GM12878 (cell line): ENCODE data around the gene SMARCD1. TPM values are rescaled to one million over a fixed set of nuclear protein-coding genes. Genes with fewer than 3 reads are reported as not detected.

Experiments used
- ATAC-seq: fragments of 200-7000 bp; cut with Tn5 transposase; 3 replicates; pipeline ENCODE4 v1.9.1; 2020; ENCODE audit warnings: mild to moderate bottlenecking, moderate library complexity
- BruUV-seq: library from RNA; stranded (reverse); fragments of 400-500 nt; replicated peaks from 2 replicates; lab custom pipeline; 2021; lab: Mats Ljungman, UMichigan
- CTCF ChIA-PET: fragments of 300-600 bp; sonication (Branson Sonifier 250); formaldehyde crosslinking; extraction: SDS; loops from one replicate; lab custom pipeline; 2021; ENCODE audit warnings: inconsistent platforms; lab: Yijun Ruan, JAX
- POLR2A ChIA-PET: fragments of 350-600 bp; formaldehyde crosslinking; extraction: SDS; loops from one replicate; lab custom pipeline; 2021; ENCODE audit warnings: inconsistent platforms; lab: Charles Lee
- RAD21 ChIA-PET: fragments of 300-600 bp; sonication (Branson Sonifier 250); formaldehyde crosslinking; loops from one replicate; lab custom pipeline; 2023; ENCODE audit warnings: antibody characterized with exemption; ENCODE audit not compliant: unreplicated experiment; lab: Charles Lee
- SMC1A ChIA-PET: fragments of 300-600 bp; sonication (Branson Sonifier 250); formaldehyde crosslinking; loops from one replicate; lab custom pipeline; 2023; ENCODE audit not compliant: unreplicated experiment, uncharacterized antibody; lab: Charles Lee
- DNase-seq: peaks from one replicate; pipeline ENCODE4 v3.0.0-alpha.2; 2011; ENCODE audit warnings: low read depth, low spot score
- FAIRE-seq: peaks from 3 replicates; lab custom pipeline; 2011; peaks lifted over from hg19 to GRCh38; lab: Jason Lieb, UNC
- H2AFZ ChIP-seq: 2 replicates; pipeline ENCODE4 v1.6.0; 2011; ENCODE audit warnings: low read depth, low read length, control low read depth; ENCODE audit not compliant: control insufficient read depth
- H3K27ac ChIP-seq: 2 replicates; pipeline ENCODE4 v1.5.1; 2011; ENCODE audit warnings: control low read depth; ENCODE audit not compliant: control insufficient read depth, insufficient read depth
- H3K27me3 ChIP-seq, 2 experiments: replicated peaks in 1 of 2; 2 replicates each; pipeline versions ENCODE4 v1.6.0 to v1.6.1; 2011; ENCODE audit warnings: low read length in 1 of 2; ENCODE audit not compliant: control insufficient read depth in 2 of 2, insufficient read depth in 2 of 2
- H3K36me3 ChIP-seq, 2 experiments: 2 replicates each; pipeline ENCODE4 v1.5.1; 2011; ENCODE audit warnings: low read length in 1 of 2; ENCODE audit not compliant: control insufficient read depth in 2 of 2, insufficient read depth in 2 of 2
- H3K4me1 ChIP-seq: 2 replicates; pipeline ENCODE4 v1.6.1; 2011; ENCODE audit warnings: mild to moderate bottlenecking, low read length, moderate library complexity, mixed read lengths; ENCODE audit not compliant: control insufficient read depth, insufficient read depth
- H3K4me2 ChIP-seq: 2 replicates; pipeline ENCODE4 v1.6.0; 2011; ENCODE audit warnings: control low read depth; ENCODE audit not compliant: control insufficient read depth, insufficient read depth
- H3K4me3 ChIP-seq: fragments of 200-600 bp; sonication (generic); 2 replicates; pipeline ENCODE4 v1.5.1; 2016
- H3K79me2 ChIP-seq: 2 replicates; pipeline ENCODE4 v1.6.0; 2011; ENCODE audit warnings: low read length; ENCODE audit not compliant: control insufficient read depth, insufficient read depth
- H3K9ac ChIP-seq: 2 replicates; pipeline ENCODE4 v1.8.0; 2011; ENCODE audit warnings: low read length, control low read depth, mixed read lengths; ENCODE audit not compliant: control insufficient read depth, insufficient read depth
- H3K9me3 ChIP-seq: replicated peaks from 3 replicates; pipeline ENCODE4 v1.5.1; 2011; ENCODE audit warnings: mild to moderate bottlenecking, low read length; ENCODE audit not compliant: control insufficient read depth, insufficient read depth
- H4K20me1 ChIP-seq: 2 replicates; pipeline ENCODE4 v1.6.0; 2011; ENCODE audit not compliant: control insufficient read depth, insufficient read depth
- HDAC6 ChIP-seq: fragments of 200-600 bp; sonication (generic); IDR thresholded peaks from one replicate; pipeline ENCODE4 v1.8.0; 2017; ENCODE audit warnings: antibody characterized with exemption; ENCODE audit not compliant: unreplicated experiment
- IKZF1 ChIP-seq: fragments of 450-650 bp; conservative IDR thresholded peaks from 2 replicates; pipeline ENCODE4 v1.6.1; 2017; ENCODE audit warnings: antibody characterized with exemption, mild to moderate bottlenecking
- PAX5 ChIP-seq: IDR thresholded peaks from 2 replicates; pipeline ENCODE4 v1.6.1; 2011; ENCODE audit warnings: low read depth, low read length, borderline replicate concordance
- SIN3A ChIP-seq: IDR thresholded peaks from 2 replicates; pipeline ENCODE4 v1.6.1; 2012; ENCODE audit warnings: low read depth, low read length, improper control_type of control experiment
- SREBF1 ChIP-seq: IDR thresholded peaks from 2 replicates; pipeline ENCODE4 v1.6.1; 2012; ENCODE audit warnings: mild to moderate bottlenecking, low read length
- SUPT20H ChIP-seq: IDR thresholded peaks from 2 replicates; pipeline ENCODE4 v1.6.1; 2011; ENCODE audit warnings: low read depth, mild to moderate bottlenecking, low read length, moderate library complexity, borderline replicate concordance; ENCODE audit not compliant: control insufficient read depth
- WGBS: methylation state at CpG from one replicate; pipeline ENCODE4 v1.1.6; 2016; ENCODE audit warnings: low lambda C conversion rate; ENCODE audit not compliant: insufficient replicate concordance, insufficient coverage; ENCODE audit errors: missing lambda C conversion rate; 5-methylcytosine and 5-hydroxymethylcytosine counted together
- in situ Hi-C: fragments of 300-500 bp; cut with MboI; formaldehyde crosslinking; loops from 9 replicates; pipeline ENCODE4 v1.14.3; 2018; ENCODE audit warnings: mixed read lengths
- intact Hi-C: fragments of 100-400 bp; cut with micrococcal nuclease; formaldehyde crosslinking; loops from one replicate; pipeline ENCODE4 v1.14.2; 2022; ENCODE audit not compliant: unreplicated experiment
- polyA plus RNA-seq, 11 experiments: library from polyadenylated mRNA; depleted of rRNA in 4 of 11; unstranded in 6 of 11; stranded (reverse) in 5 of 11; fragments of >200 nt; fragmentation: Nextera tagmentation in 4 of 11; fragmentation: Illumina TruSeq in 1 of 11; extraction: Ambion mirVana in 4 of 11; extraction: Trizol in 1 of 11; gene quantifications; 1 replicate in 1 of 11; 2 replicates in 10 of 11; pipeline versions ENCODE4 v1.2.1 to v1.2.3, GENCODE V29; 2011 to 2016; ENCODE audit warnings: inconsistent platforms in 2 of 11, missing spikeins in 2 of 11, low read depth in 1 of 11
- total RNA-seq, 4 experiments: library from RNA; depleted of rRNA in 3 of 4; stranded (reverse); fragments of >200 nt in 3 of 4; fragmentation: Illumina TruSeq in 1 of 4; extraction: Trizol in 1 of 4; gene quantifications; 2 replicates each; pipeline versions ENCODE4 v1.2.1 to v1.2.3, GENCODE V29; 2013 to 2021

Gene SMARCD1
- total and polyA plus RNA-seq, 10 of the 15 experiments (the other 5 are each of a cell fraction or from before 2014, with no cell fraction given): 1.4 to 92.4 (median 58.9) TPM

DNA sequence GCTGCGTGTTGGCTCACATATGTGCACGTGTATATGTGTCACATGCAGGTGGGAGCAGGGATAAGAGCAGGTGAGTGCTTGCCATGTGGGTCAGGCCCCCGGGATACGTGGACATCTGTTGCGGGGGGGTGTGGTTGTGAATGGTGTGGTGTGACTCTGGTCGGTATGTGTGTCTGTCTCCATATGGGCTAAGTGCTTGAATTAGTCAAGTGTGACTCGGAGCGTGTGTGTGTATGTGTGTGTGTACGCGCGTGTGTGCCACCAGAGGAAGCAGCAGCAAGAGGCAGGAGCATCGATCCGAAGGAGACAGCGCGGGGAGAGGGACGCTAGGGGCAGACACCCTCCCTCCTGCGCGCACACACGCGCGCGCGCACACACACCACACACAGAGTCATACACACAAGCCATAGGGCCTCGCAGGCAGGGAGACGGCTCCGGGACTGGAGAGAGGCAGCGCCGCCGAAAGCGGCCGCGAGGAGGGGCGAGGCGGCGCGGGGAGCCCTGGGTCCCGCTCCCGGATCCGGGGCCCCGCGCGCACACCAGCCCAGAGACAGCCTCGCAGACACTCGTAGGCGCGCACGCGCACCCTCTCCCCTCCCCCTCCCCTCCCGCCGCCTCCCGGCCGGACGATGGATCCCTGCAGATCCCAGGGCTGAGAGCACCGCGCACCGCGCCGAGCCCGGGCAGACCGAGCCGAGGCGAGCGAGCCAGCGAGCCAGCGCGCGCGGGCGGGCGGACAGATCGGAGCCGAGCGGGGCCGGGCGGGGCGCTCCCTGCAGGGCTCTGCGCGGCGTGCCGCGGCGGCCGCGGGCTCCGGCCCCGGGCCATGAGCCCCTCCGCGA is 27.9 kb upstream of the SMARCD1 start, which contains the start of gene ASIC1:
Gene ASIC1, plus strand, starts transcription at position 597 of the 842 bp plus-strand sequence. CDS start 1,171 bp downstream, outside the sequence.
- H3K4me1 ChIP-seq: 0 out of 2 replicates have a peak, but pooled peaks cover 4% of the 10 kb centered on the region
- under 1% methylated on average over 54 of the region's 88 CpGs for WGBS
- RAD21 ChIA-PET: interaction anchor here (0.9 to 4.1 kb wide), 2 partner anchors 49 to 90 kb away, joined by 3 to 31 read pairs; no protein-coding TSS in a partner anchor
- H2AFZ ChIP-seq: peak within 1 kb of the TSS; percentile 37
- H3K9me3 ChIP-seq: no peaks in the 10 kb centered on the region
- TF ChIP-seq SREBF1 (no peak), IKZF1 (0 out of 2 replicates have a peak, but pooled peaks have one; percentile 25), HDAC6 (peak; percentile 58), SIN3A (no peak), PAX5 (peak; percentile 49; the same call in 1 of the 2 replicates), SUPT20H (no peak)
- H3K4me2 ChIP-seq: peak within 1 kb of the TSS; percentile 86
- CTCF ChIA-PET: interaction anchor here (1.0 to 5.0 kb wide), 11 partner anchors 9 to 93 kb away, joined by 3 to 73 read pairs (median 6); no protein-coding TSS in a partner anchor
- intact Hi-C loops: loop anchor here (1.0 to 10.0 kb wide), 3 partner anchors 18 to 192 kb away; no protein-coding TSS in a partner anchor
- H3K27ac ChIP-seq: no peak within 1 kb of the TSS
- no TSS peak for BruUV-seq
- POLR2A ChIA-PET: no interaction called here
- SMC1A ChIA-PET: interaction anchor here (1.0 to 3.3 kb wide), 4 partner anchors 18 to 91 kb away, joined by 3 to 25 read pairs (median 10); no protein-coding TSS in a partner anchor
- FAIRE-seq (no peak), DNase-seq (no peak), ATAC-seq (peak; percentile 70)
- no peaks in the 10 kb centered on the region for H3K79me2 ChIP-seq
- peaks cover 10 to 17% of the 10 kb centered on the region in 2 experiments; a peak in 3 of 4 replicates for H3K27me3 ChIP-seq
- H3K4me3 ChIP-seq: peak within 1 kb of the TSS; percentile 82
- H3K9ac ChIP-seq: no peak within 1 kb of the TSS; the same call in 1 of the 2 replicates
- in situ Hi-C loops: no loop called here
- no peaks in the 10 kb centered on the region for H3K36me3 ChIP-seq
- H4K20me1 ChIP-seq: no peaks in the 10 kb centered on the region
